HEK293T (cell line): ENCODE measurements around the gene UNC13C.

Experiments used
- ARNT ChIP-seq: fragments of 450-650 bp; IDR thresholded peaks from 2 replicates; pipeline ENCODE4 v1.6.1; 2017; ENCODE audit warnings: mild to moderate bottlenecking
- BHLHE40 ChIP-seq: fragments of 450-650 bp; IDR thresholded peaks from 2 replicates; pipeline ENCODE4 v1.6.1; 2016; ENCODE audit warnings: mild to moderate bottlenecking, moderate library complexity, borderline replicate concordance
- CTBP1 ChIP-seq: fragments of 450-650 bp; IDR thresholded peaks from 2 replicates; pipeline ENCODE4 v1.6.1; 2016; ENCODE audit warnings: borderline replicate concordance
- ELF4 ChIP-seq: fragments of 450-650 bp; IDR thresholded peaks from 2 replicates; pipeline ENCODE4 v1.6.1; 2017; ENCODE audit warnings: antibody characterized with exemption
- FOXK2 ChIP-seq: fragments of 450-650 bp; IDR thresholded peaks from 2 replicates; pipeline ENCODE4 v1.6.1; 2016; ENCODE audit warnings: mild to moderate bottlenecking
- FOXM1 ChIP-seq: fragments of 450-650 bp; IDR thresholded peaks from 2 replicates; pipeline ENCODE4 v1.6.1; 2017; ENCODE audit warnings: mild to moderate bottlenecking, borderline replicate concordance
- HDGF ChIP-seq: fragments of 450-650 bp; IDR thresholded peaks from 2 replicates; pipeline ENCODE4 v1.6.1; 2017; ENCODE audit warnings: antibody characterized with exemption, borderline replicate concordance
- NFRKB ChIP-seq: fragments of 450-650 bp; IDR thresholded peaks from 2 replicates; pipeline ENCODE4 v1.6.1; 2016; ENCODE audit warnings: mild to moderate bottlenecking, moderate library complexity
- PKNOX1 ChIP-seq: fragments of 450-650 bp; IDR thresholded peaks from 2 replicates; pipeline ENCODE4 v1.6.1; 2016
- SP1 ChIP-seq: fragments of 450-650 bp; IDR thresholded peaks from 2 replicates; pipeline ENCODE4 v1.6.1; 2017
- SUZ12 ChIP-seq: fragments of 450-650 bp; IDR thresholded peaks from 2 replicates; pipeline ENCODE4 v1.6.1; 2016; ENCODE audit warnings: mild to moderate bottlenecking
- TARDBP ChIP-seq: fragments of 450-650 bp; IDR thresholded peaks from 2 replicates; pipeline ENCODE4 v1.6.1; 2016
- ZNF384 ChIP-seq: fragments of 450-650 bp; IDR thresholded peaks from 2 replicates; pipeline ENCODE4 v1.6.1; 2016

DNA sequence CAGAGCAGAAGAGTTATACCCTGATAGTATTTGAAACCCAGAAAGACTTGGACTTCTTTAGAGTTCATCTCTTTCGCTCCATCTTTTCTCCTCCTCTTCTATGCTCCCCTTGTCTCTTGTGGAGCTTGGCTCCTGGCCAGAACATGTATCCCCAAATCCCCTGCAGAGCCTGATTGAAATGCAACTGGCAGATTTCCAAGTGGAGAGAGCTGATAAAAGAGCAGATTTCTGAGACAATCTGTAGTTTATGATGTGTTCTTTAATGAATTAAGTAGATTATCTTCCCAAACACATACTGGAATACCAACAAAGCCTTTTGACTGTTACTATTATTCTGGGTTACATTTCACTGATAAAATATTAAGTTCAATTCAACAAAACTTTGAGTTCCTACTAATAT is 33.4 kb downstream of the UNC13C start:
- TF ChIP-seq SP1 (no peak), SUZ12 (no peak), ELF4 (no peak), HDGF (no peak), FOXM1 (no peak), TARDBP (no peak), BHLHE40 (no peak), NFRKB (no peak), FOXK2 (no peak), ZNF384 (no peak), PKNOX1 (no peak), CTBP1 (no peak), ARNT (no peak)
